GM21717 (cell line): ENCODE measurements around the gene S1PR3.

ENCODE experiments used
- ATAC-seq: cut with Tn5 transposase; IDR thresholded peaks from one replicate; pipeline ENCODE4 v1.9.1; 2021; ENCODE audit warnings: mild to moderate bottlenecking, moderate library complexity; ENCODE audit not compliant: unreplicated experiment

The S1PR3 gene

GRCh38 chr9:88968799-88969198 is 22.5 kb upstream of the S1PR3 start:
- ATAC-seq = no peak

DNA sequence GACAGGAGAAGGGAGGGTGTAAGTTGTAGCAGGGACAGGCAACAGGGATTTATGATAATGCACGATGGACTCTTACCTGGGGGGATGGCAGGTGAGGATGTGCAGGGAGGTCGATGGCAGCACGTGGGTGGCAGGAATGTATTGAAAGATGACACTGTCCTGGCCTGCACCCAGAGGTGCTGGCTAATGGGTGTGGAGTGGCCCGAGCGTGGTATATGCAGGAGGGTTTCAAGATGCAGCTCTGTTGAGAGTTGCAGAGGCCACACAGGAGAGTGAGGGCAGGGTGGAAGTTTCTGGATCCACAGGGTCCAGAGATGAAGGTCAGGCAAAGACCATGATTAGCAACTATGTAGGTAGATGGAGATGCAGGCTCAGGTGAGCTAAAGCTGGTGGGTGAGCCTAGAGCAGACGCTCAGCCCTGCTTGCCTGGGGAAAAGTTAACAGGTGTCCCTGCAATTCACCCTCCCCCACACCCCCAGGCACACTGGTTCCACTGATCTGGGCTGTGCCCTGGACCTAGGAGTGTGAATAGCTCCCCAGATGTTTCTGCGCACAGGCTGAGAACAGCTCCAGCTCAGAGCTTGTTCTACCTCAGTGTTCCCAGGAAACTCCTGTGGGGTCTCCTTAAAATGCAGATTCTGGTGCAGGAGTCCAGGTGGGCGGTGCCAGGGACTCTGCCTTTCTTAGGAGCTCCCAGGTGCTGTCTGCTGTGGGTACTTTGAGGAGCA is 21.5 kb upstream of the S1PR3 start:
- ATAC-seq = no peak

GRCh38 chr9:88971131-88971960 is 19.9 kb upstream of the S1PR3 start:
- ATAC-seq = no peak

DNA sequence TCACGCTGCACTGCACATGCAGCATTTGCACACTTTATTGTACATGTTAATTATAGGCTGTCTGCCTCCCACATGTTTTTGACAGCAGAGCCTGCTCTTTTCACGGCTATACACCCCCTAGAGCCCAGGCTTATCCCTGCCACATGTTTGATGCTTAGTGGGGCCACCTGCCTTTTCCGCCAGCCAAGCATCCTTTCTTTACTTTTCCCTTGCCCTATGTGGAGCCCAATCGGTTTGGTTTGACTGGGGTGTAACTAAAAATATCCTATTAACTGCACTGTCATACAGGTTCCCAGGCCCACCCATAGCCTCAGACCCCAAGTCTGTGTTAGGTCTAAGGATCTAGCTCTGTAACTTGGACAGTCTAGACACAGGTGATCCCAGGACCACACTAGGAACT is 18.9 kb upstream of the S1PR3 start:
- ATAC-seq = no peak

GRCh38 chr9:88973281-88974045 is 17.8 kb upstream of the S1PR3 start:
- ATAC-seq = no peak

GRCh38 chr9:88974641-88975040 is 16.6 kb upstream of the S1PR3 start:
- no peak for ATAC-seq

DNA sequence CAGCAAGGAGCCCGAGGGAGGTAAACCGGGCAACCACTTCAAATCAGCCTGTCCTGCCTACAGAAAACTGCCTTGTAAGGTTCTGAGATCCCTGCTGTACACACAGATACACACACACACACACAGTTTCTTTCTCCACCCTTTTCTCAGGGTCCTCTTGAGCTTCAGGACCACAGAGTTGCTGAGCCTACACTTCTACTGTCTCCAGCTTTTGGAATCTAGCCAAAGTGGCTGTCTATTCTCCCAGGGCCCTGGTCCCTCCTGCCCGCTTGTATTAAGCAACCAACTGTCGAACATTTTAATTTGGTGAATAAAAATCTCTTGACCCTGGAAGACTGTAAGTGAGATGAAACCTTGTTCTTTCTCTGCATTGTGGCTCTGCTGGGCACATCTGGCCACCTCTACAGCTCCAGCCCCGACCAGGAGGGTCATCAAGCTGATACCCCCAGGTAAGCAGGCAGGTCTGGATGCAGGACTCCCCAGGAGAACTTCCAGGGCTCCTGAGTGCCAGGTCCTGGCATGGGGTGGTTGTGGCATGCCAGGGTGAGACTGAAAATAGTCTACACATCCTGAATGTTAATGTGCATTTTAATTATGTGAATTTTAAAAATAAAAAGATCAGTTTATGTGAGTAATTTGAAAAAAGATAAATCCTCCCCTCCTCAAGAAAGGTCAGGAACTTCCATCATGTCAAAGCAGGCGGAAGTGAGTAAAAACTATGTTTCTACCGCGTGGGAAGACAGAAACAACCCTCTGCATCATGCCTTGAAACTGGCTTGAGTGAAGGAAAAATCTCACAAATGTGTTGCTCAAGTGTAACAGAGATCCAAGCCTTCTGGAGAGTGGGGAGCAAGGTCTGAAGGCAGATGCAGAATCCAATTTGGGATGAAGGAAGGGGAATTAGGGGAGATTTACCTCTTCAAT is 15.0 kb upstream of the S1PR3 start:
- ATAC-seq = no peak

DNA sequence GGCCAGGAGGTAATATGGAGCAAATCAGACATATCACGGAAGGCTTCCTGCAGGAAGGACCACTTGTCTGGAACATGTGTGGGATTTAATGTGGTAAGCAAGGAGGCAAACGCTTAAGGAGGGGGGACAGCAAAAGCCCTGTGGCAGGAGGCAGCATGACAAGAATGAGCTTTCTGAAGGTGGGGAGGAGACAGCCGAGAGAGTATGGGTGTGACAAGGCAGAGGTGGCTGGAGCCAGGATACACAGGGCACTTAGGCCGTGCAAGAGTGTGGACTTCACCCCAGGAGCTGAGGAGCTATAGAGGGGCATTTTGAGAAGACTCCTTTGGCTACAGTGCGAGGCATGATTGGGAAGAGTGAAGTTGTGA is 14.4 kb upstream of the S1PR3 start:
- ATAC-seq = no peak

DNA sequence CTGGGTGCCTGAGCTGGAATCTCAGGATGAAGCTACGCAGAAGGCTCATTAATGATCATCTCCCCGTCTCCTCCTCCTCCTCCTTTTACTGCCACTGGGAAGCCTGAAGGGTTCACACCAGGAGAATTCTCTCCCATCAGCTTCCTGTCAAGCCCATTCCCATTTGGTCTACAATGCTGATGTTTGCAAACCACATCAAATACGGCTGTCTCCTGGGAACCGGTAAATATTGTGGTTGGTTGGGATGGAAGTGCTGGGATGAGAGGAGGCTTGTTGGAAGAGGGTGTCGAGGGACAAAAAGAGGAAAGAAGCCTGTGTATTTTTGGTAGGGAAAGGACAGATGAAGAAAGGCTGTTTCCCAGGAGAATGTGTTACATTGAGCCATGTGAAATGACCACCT is 13.2 kb upstream of the S1PR3 start:
- ATAC-seq = no peak

GRCh38 chr9:88979021-88979420 is 12.2 kb upstream of the S1PR3 start:
- no peak for ATAC-seq

DNA sequence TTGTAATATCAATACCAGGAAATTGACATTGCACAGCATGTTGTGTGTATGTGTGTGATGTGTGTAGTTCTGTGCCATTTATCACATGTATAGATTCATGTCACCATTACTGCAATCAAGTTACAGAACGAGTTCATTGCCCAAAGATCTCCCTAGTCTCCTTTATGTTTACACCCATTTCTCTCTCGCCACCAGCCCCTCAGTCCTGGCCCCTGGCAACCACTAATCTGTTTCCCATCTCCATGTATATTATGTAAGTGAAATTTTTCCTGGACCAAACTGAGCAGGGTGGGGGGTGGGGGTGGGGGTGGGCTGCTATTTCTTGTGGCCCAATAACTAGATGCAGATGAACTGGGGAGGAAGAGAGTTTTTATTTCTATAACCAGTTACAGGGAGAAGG is 11.5 kb upstream of the S1PR3 start:
- ATAC-seq = no peak

DNA sequence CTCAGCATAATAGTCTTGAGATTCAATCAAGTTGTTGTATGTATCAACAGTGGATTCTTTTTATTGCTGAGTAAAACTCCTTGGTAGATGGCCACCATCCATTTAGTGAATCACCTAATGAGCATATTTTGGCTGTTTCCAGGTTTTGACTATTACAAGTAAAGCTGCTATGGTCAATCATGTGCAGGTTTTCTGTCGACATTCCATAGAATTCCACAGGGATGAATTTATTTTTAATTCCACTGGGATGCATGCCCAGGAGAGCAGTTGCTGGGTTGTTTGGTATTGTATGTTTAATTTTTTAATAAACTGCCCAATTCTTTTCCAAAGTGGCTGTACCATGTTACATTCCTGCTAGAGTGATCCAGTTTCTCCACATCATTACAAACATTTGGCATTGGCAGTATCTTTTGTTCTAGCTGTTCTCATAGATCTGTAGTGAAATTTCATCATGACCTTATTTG is 10.5 kb upstream of the S1PR3 start:
- ATAC-seq = no peak

GRCh38 chr9:88983865-88984542 is 7.3 kb upstream of the S1PR3 start:
- no peak for ATAC-seq

- ATAC-seq = no peak
These were observed 6.8 kb upstream of the S1PR3 start for GRCh38 chr9:88984543-88984883.

DNA sequence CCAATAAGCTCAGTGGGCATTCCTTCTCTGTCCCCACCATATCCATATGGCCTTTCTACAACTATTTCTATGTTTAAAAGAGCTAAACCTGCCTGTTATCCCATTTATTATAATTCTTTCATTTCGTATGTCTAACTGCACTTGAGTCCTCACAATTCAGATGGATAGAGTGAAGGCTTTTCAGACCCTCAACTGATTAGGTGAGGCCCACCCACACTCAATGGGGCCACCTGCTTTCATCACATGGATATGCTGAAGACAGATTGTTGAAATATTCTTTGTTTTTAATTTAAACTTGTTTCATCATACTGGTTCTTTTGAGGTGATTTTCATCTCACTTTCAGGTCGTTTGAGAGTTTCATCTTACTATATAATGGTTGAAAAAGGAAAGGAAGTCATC is 5.7 kb upstream of the S1PR3 start:
- no peak for ATAC-seq

DNA sequence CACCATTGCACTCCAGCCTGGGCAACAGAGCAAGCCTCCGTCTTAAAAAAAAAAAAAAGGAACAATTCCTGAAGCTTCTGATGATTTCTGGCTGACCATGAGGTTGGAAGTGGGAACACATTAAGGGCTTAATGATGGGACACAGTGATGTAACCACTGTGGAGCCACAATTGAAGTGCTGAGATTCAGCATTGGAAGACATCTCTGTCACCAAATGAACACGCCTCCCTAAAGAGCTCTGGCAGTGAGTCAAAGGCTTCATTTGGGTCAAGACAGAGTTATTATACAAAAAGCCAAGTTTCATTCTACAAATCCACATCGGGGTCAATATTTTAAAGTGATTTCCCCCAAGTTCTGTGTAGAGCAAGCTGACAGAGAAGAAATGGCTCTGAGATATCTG is 4.5 kb upstream of the S1PR3 start:
- no peak for ATAC-seq

DNA sequence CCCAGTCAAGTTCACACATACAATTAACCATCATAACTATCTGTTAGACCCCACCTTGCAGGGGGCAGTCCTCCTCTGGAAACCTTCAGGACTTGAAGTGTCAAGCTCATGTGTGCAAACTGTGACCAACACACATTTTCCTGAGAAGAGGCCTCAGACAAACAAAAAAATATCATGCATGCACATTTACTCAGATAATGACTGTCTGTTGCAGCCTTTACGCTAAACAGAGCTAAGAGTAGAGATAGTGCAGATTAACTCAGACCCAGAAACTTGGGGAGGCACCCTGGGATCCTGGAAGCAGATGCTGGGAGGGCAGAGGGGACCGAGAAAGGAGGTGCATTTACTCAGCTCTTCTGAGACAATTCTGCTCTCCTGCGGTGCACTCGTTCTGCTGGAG is 3.6 kb upstream of the S1PR3 start:
- ATAC-seq = no peak

- peak; percentile 56 for ATAC-seq
These were observed 2.2 kb upstream of the S1PR3 start for GRCh38 chr9:88988796-88989641.

DNA sequence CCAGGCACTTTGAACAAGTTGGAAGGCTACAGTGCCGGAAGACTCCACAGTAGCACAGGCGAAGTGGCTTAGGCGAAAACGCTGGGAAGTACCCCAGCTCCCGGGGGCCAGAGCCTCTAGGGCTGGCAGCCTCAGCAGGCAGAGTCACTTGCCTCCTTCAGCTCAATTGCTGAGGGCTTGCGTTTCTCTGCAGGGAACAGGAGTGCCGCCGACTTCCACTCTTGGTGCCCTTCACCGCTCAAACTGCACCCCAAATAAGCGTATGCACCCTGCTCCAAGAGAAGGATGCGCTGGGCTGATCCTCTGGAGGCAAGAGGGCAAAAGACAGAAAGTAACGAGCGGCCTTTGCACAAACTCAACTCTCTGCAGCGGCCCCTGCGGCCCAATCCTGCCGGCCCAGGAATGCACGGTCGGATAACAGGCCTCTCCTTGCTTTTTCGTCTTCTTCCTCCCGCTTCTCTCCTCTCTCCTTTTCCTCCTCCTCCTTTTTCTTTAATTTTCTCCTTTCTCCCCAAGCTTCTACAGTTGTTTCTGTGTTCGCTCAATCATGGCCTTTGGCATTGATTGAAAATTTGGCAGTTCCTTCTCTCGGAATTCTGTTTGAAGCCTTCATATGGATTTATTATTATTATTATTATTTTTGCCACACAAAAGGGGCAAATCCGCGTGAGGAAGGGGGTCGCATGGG is 1.1 kb upstream of the S1PR3 start:
- ATAC-seq = no peak
